Measurements from ENCODE around the gene RNF44. TPM values are rescaled to one million over a fixed set of nuclear protein-coding genes. Genes with fewer than 3 reads are reported as not detected.

Gene RNF44
- total RNA-seq, 1 experiment from 2014 or later = 172 TPM

DNA sequence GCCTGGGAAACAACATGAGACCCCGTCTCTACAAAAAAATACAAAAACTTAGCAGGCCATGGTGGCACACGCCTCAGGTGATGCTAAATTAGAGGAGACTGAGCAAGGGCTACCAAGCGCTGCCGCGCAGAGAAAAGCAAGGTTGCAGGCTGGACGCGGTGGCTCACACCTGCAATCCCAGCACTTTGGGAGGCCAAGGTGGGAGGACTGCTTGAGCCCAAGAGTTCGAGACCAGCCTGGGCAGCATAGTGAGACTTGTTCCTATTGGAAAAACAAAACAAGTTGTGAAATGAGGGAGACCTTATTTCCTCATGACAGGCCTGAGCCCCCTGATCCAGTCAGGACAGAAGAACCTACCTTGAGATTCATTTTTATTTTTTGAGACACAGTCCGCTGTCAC, 11.5 kb downstream of the RNF44 start:
- Histone ChIP-seq H2AK5ac (ENCODE audit: insufficient read length, low read length) (no peak overlapping the region), H3K79me1 (ENCODE audit: insufficient read depth, low read depth, low read length, poor library complexity, severe bottlenecking) (no peaks in the 10 kb centered on the region), H4K20me1 (ENCODE audit: control insufficient read depth, insufficient read depth, insufficient read length) (no peaks in the 10 kb centered on the region), H3K18ac (ENCODE audit: insufficient read length, low read depth, low read length) (no peak overlapping the region), H2AFZ (ENCODE audit: low read length) (no peak overlapping the region), H2BK120ac (ENCODE audit: low read depth, low read length, poor library complexity, severe bottlenecking) (no peak overlapping the region), H3K27ac (ENCODE audit: insufficient read length, low read depth, low read length) (no peak overlapping the region), H3K23me2 (ENCODE audit: insufficient read length, low read depth, low read length, poor library complexity, severe bottlenecking) (no peaks in the 10 kb centered on the region), H2BK20ac (ENCODE audit: low read depth, low read length, poor library complexity, severe bottlenecking) (no peak overlapping the region), H4K91ac (ENCODE audit: insufficient read length, low read depth, low read length) (no peak overlapping the region), H3K14ac (ENCODE audit: insufficient read depth, low read length) (no peak overlapping the region), H3K23ac (ENCODE audit: insufficient read length, low read depth, low read length) (no peak overlapping the region), H2BK5ac (ENCODE audit: insufficient read length, low read length) (no peak overlapping the region), H3K4me1 (ENCODE audit: insufficient read depth, low read length) (no peaks in the 10 kb centered on the region), H3T11ph (ENCODE audit: low read length) (no peak overlapping the region), H2BK15ac (ENCODE audit: low read depth, low read length) (no peak overlapping the region), H3K79me2 (ENCODE audit: insufficient read depth, low read length) (no peaks in the 10 kb centered on the region), H4K8ac (replicated peaks; ENCODE audit: insufficient read length, low read depth, low read length) (no peak overlapping the region), H3K56ac (ENCODE audit: insufficient read length, low read depth, low read length) (no peak overlapping the region), H4K5ac (ENCODE audit: insufficient read length, low read depth, low read length) (no peak overlapping the region), H3K4me2 (ENCODE audit: insufficient read depth, insufficient read length, low read length) (no peak overlapping the region), H3K9me3 (ENCODE audit: control insufficient read depth, low read depth, low read length) (no peaks in the 10 kb centered on the region), H2BK12ac (ENCODE audit: insufficient read length, low read depth, low read length) (no peak overlapping the region), H3K4ac (ENCODE audit: low read depth, low read length) (no peak overlapping the region), H3K27me3 (ENCODE audit: insufficient read depth, low read length) (no peaks in the 10 kb centered on the region), H3K9ac (ENCODE audit: extremely low read depth, insufficient read length, low read length) (no peak overlapping the region)
- peaks cover 11 to 38% (median 34%) of the 10 kb centered on the region in 3 experiments; a peak in 6 of 7 replicates for H3K36me3 Mint-ChIP-seq (ENCODE audit: insufficient read depth in 1 of 3, low read depth in 3 of 3)
- no peak overlapping the region for H3K4me3 Mint-ChIP-seq
- no peaks in the 10 kb centered on the region for H3K9me3 Mint-ChIP-seq
- H3K4me1 Mint-ChIP-seq = peaks cover 6 to 7% of the 10 kb centered on the region in 2 experiments; a peak in 2 of 4 replicates
- WGBS (ENCODE audit: extremely low coverage, insufficient read length, low lambda C conversion rate) = no CpG with 5 or more reads among the region's 9 CpGs
- no peaks in the 10 kb centered on the region for H3K27me3 Mint-ChIP-seq (ENCODE audit: low read depth)
- H3K27ac Mint-ChIP-seq = peak overlapping the region in 1 of 3 experiments; percentile 86; a peak in 2 of 7 replicates
- DNase-seq = no peak
- TF ChIP-seq, protein P1, sequence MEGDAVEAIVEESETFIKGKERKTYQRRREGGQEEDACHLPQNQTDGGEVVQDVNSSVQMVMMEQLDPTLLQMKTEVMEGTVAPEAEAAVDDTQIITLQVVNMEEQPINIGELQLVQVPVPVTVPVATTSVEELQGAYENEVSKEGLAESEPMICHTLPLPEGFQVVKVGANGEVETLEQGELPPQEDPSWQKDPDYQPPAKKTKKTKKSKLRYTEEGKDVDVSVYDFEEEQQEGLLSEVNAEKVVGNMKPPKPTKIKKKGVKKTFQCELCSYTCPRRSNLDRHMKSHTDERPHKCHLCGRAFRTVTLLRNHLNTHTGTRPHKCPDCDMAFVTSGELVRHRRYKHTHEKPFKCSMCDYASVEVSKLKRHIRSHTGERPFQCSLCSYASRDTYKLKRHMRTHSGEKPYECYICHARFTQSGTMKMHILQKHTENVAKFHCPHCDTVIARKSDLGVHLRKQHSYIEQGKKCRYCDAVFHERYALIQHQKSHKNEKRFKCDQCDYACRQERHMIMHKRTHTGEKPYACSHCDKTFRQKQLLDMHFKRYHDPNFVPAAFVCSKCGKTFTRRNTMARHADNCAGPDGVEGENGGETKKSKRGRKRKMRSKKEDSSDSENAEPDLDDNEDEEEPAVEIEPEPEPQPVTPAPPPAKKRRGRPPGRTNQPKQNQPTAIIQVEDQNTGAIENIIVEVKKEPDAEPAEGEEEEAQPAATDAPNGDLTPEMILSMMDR (conservative IDR thresholded peaks at IDR 0.05) = no peak

Data from H9 (cell line).